Suprapubic skin (tissue), 4 donors: ENCODE measurements around the gene ESRRB. TPM values are rescaled to one million over a fixed set of nuclear protein-coding genes. Genes with fewer than 3 reads are reported as not detected.

Source experiments
- DNase-seq, 2 donors: peaks; one replicate each; pipeline ENCODE4 v3.0.0-alpha.2; 2019; ENCODE audit warnings: low spot score in 2 of 2
- H3K27ac ChIP-seq: fragments of 200-600 bp; sonication (generic); one replicate; pipeline ENCODE4 v1.5.1; 2019
- H3K27me3 ChIP-seq: fragments of 200-600 bp; sonication (generic); one replicate; pipeline ENCODE4 v1.5.1; 2019
- H3K36me3 ChIP-seq: fragments of 200-600 bp; sonication (generic); one replicate; pipeline ENCODE4 v1.5.1; 2019
- H3K4me1 ChIP-seq: fragments of 200-600 bp; sonication (generic); one replicate; pipeline ENCODE4 v1.5.1; 2019
- H3K4me3 ChIP-seq: fragments of 200-600 bp; sonication (generic); one replicate; pipeline ENCODE4 v1.5.1; 2019; ENCODE audit warnings: mild to moderate bottlenecking
- H3K9me3 ChIP-seq: fragments of 200-600 bp; sonication (generic); one replicate; pipeline ENCODE4 v1.5.1; 2019
- EP300 ChIP-seq: sonication (generic); formaldehyde crosslinking; IDR thresholded peaks from one replicate; pipeline ENCODE4 v1.6.1; 2017; ENCODE audit warnings: antibody characterized with exemption
- POLR2A ChIP-seq, 2 donors: fragments of 450-650 bp; IDR thresholded peaks; one replicate each; pipeline ENCODE4 v1.6.1; 2017; ENCODE audit warnings: antibody characterized with exemption in 2 of 2, mild to moderate bottlenecking in 2 of 2, moderate library complexity in 2 of 2
- POLR2AphosphoS5 ChIP-seq, 3 donors: sonication (generic); formaldehyde crosslinking; IDR thresholded peaks; one replicate each; pipeline ENCODE4 v1.6.1; 2017; ENCODE audit warnings: antibody characterized with exemption in 3 of 3
- WGBS: methylation state at CpG from one replicate; pipeline ENCODE4 v1.1.5; 2018; 5-methylcytosine and 5-hydroxymethylcytosine counted together
- total RNA-seq, 4 donors: library from RNA; depleted of rRNA; stranded (reverse); fragments of >200 nt; gene quantifications; one replicate each; pipeline ENCODE4 v1.1.0, GENCODE V29; 2016
- TF ChIP-seq, protein P1 (sequence below), 2 donors: fragments of 200-600 bp in 1 of 2; fragments of 450-650 bp in 1 of 2; sonication (generic) in 1 of 2; IDR thresholded peaks; one replicate each; pipeline ENCODE4 v1.5.1; 2016 to 2019; ENCODE audit warnings: antibody characterized with exemption in 2 of 2, mild to moderate bottlenecking in 1 of 2, moderate library complexity in 1 of 2

Gene ESRRB
- total RNA-seq, 4 donors from 2014 or later, result 0.38 TPM; not detected in 3

DNA sequence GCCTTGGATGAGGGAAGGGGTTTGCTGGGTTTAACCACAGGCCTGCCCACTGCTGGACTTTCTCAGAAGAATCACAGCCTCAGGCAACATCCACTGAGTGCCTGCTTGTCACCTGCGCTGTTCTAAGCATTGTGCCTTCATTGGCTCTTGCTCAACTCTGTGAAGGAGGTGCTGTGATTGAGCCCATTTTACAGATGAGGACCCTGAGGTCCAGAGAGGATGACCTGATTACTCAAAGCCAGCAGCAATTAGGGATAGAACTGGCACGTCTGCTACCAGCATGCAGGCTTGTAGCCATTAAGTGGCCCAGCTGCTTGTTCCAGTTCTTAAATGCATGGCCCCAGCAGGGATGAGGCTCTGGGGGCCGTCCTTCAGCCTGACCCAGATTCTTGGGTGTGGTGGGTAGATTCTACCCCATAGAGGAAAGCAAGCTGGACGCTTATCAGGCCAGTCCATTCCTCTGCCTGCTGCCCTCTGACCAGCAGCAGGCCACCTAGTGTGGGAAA is 54.6 kb downstream of the ESRRB start:
- Histone ChIP-seq H3K36me3 (no peaks in the 10 kb centered on the region), H3K27ac (no peak overlapping the region), H3K4me1 (no peaks in the 10 kb centered on the region), H3K9me3 (no peaks in the 10 kb centered on the region), H3K4me3 (no peak overlapping the region), H3K27me3 (peaks cover 4% of the 10 kb centered on the region)
- DNase-seq, result no peak
- WGBS, result 77% methylated on average over 4 of the region's 4 CpGs
- TF ChIP-seq, protein P1, sequence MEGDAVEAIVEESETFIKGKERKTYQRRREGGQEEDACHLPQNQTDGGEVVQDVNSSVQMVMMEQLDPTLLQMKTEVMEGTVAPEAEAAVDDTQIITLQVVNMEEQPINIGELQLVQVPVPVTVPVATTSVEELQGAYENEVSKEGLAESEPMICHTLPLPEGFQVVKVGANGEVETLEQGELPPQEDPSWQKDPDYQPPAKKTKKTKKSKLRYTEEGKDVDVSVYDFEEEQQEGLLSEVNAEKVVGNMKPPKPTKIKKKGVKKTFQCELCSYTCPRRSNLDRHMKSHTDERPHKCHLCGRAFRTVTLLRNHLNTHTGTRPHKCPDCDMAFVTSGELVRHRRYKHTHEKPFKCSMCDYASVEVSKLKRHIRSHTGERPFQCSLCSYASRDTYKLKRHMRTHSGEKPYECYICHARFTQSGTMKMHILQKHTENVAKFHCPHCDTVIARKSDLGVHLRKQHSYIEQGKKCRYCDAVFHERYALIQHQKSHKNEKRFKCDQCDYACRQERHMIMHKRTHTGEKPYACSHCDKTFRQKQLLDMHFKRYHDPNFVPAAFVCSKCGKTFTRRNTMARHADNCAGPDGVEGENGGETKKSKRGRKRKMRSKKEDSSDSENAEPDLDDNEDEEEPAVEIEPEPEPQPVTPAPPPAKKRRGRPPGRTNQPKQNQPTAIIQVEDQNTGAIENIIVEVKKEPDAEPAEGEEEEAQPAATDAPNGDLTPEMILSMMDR (IDR thresholded peaks at IDR 0.05), result no peak
- TF ChIP-seq POLR2A (IDR thresholded peaks at IDR 0.05), result no peak
- no peak for TF ChIP-seq POLR2AphosphoS5 (IDR thresholded peaks at IDR 0.05)

DNA sequence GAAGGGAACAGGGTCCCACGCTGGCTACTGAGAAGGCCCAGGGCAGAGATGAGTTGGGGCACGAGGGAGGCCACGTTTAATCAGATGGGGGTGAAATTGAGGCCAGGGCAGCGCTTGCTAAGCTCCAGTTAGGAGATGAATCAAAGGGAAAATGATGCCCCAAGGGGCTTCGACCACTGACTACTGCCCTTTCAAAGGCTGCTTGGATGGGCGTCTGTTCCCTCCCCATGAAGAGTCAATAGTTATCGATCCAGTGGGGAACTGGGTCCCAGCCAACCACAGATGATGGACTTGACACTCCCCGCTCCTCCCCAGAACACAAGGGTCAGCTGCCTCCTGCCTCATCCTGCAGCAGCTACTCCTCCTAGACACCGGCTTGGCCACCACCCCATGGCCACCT is 55.6 kb downstream of the ESRRB start:
- Histone ChIP-seq H3K27me3 (peaks cover 4% of the 10 kb centered on the region), H3K4me3 (no peak overlapping the region), H3K4me1 (no peaks in the 10 kb centered on the region), H3K36me3 (no peaks in the 10 kb centered on the region), H3K9me3 (no peaks in the 10 kb centered on the region), H3K27ac (no peak overlapping the region)
- DNase-seq, result no peak
- TF ChIP-seq POLR2AphosphoS5 (IDR thresholded peaks at IDR 0.05), result no peak
- no peak for TF ChIP-seq POLR2A (IDR thresholded peaks at IDR 0.05)
- TF ChIP-seq EP300, result no peak
- TF ChIP-seq, protein P1 (IDR thresholded peaks at IDR 0.05), result no peak
- WGBS, result 78% methylated on average over 9 of the region's 9 CpGs

DNA sequence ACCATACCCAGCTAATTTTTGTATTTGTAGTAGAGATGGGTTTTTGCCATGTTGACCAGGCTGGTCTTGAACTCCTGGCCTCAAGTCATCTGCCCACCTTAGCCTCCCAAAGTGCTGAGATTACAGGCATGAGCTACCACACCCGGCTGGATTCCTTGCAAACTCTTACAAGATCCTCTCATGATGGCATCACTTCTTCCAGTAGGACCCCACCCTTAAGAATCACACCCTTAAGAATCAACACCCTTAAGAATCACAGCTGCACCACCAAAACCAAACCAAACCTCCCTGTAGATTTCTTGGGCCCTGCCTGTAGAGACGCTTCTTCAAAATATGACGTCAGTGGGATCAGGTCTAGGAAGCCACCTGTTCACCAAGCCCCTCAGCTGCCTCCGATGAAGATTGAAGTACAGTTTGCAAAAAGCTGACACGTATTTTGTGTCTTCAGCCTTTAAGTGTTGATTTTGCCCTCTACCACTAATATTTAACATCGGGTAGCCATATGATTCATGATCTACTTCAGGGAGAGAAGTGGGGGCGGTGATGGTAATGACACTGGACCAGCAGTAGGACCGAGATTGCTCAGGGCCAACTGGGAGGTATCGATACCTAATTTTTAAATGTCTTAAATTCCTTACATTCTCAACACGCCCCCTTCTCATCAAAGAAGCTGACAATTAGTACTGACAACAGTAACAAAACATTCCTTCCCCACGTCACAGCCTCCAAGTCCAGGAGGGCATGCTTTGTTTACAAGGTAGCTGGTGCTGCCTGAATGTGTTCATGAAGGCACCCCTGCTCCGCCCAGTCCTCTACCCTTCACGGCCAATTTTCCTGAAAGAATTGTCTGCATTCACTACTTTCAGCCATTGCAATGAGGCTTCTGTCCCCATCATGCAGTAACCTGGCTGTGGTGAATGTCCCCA is 57.2 kb downstream of the ESRRB start:
- Histone ChIP-seq H3K4me3 (no peak overlapping the region), H3K27ac (no peak overlapping the region), H3K4me1 (no peaks in the 10 kb centered on the region), H3K36me3 (no peaks in the 10 kb centered on the region), H3K27me3 (peaks cover 4% of the 10 kb centered on the region), H3K9me3 (no peaks in the 10 kb centered on the region)
- no peak for DNase-seq
- 68% methylated on average over 13 of the region's 13 CpGs for WGBS
- no peak for TF ChIP-seq POLR2A (IDR thresholded peaks at IDR 0.05)
- TF ChIP-seq POLR2AphosphoS5 (IDR thresholded peaks at IDR 0.05), result no peak
- TF ChIP-seq EP300, result no peak
- TF ChIP-seq, protein P1 (IDR thresholded peaks at IDR 0.05), result no peak

DNA sequence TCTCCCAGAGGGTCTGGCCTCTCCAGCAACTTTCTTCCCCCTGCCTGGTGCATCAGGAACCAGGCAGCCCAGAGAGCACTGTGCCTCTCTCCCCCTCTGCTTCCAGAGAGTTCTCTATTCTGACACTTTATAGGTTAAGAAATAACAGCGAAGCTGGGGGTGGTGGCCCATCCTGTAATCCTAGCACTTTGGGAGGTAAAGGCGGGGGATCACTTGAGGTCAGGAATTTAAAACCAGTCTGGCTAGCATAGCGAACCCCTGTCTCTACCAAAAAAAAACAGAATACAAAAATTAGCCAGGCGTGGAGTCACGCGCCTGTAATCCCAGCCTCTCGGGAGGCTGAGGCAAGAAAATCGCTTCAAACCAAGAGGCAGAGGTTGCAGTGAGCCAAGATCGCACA is 58.3 kb downstream of the ESRRB start:
- no peak for TF ChIP-seq EP300
- TF ChIP-seq POLR2AphosphoS5 (IDR thresholded peaks at IDR 0.05), result no peak
- TF ChIP-seq, protein P1 (IDR thresholded peaks at IDR 0.05), result no peak
- TF ChIP-seq POLR2A (IDR thresholded peaks at IDR 0.05), result no peak
- no peaks in the 10 kb centered on the region for H3K36me3 ChIP-seq
- DNase-seq, result no peak
- no peak overlapping the region for H3K4me3 ChIP-seq
- no peaks in the 10 kb centered on the region for H3K9me3 ChIP-seq
- H3K27me3 ChIP-seq, result peaks cover 4% of the 10 kb centered on the region
- 54% methylated on average over 7 of the region's 9 CpGs for WGBS
- no peak overlapping the region for H3K27ac ChIP-seq
- no peaks in the 10 kb centered on the region for H3K4me1 ChIP-seq

DNA sequence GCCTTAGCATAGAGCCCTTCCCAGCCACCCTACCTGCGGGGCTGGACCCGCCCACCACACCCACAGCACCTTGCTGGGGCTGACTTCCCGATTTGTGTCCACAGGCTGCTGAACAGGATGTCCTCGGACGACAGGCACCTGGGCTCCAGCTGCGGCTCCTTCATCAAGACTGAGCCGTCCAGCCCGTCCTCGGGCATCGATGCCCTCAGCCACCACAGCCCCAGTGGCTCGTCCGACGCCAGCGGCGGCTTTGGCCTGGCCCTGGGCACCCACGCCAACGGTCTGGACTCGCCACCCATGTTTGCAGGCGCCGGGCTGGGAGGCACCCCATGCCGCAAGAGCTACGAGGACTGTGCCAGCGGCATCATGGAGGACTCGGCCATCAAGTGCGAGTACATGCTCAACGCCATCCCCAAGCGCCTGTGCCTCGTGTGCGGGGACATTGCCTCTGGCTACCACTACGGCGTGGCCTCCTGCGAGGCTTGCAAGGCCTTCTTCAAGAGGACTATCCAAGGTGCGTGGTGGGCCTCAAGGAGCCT is 63.4 kb downstream of the ESRRB start:
- TF ChIP-seq POLR2A (IDR thresholded peaks at IDR 0.05) (no peak), EP300 (no peak), POLR2AphosphoS5 (IDR thresholded peaks at IDR 0.05) (no peak)
- TF ChIP-seq, protein P1 (IDR thresholded peaks at IDR 0.05), result no peak
- DNase-seq, result no peak
- WGBS, result 88% methylated on average over 13 of the region's 33 CpGs
- Histone ChIP-seq H3K9me3 (no peaks in the 10 kb centered on the region), H3K27me3 (no peaks in the 10 kb centered on the region), H3K27ac (no peak overlapping the region), H3K36me3 (no peaks in the 10 kb centered on the region), H3K4me3 (no peak overlapping the region), H3K4me1 (no peaks in the 10 kb centered on the region)
